ENCODE data around the gene KRTAP10-12.

Gene KRTAP10-12

GRCh38 chr21:44712203-44713028, 15.4 kb downstream of the KRTAP10-12 start:
- no peak for DNase-seq

- DNase-seq, result no peak
Measured at GRCh38 chr21:44713130-44713529, 16.2 kb downstream of the KRTAP10-12 start.

GRCh38 chr21:44713846-44714245, 16.9 kb downstream of the KRTAP10-12 start:
- no peak for DNase-seq

GRCh38 chr21:44714905-44715304, 17.9 kb downstream of the KRTAP10-12 start:
- DNase-seq, result no peak

- DNase-seq, result no peak
Measured at GRCh38 chr21:44716984-44717383, 20.0 kb downstream of the KRTAP10-12 start.

GRCh38 chr21:44718093-44718492, 21.1 kb downstream of the KRTAP10-12 start:
- no peak for DNase-seq

- DNase-seq, result no peak
Measured at GRCh38 chr21:44718571-44718970, 21.6 kb downstream of the KRTAP10-12 start.

GRCh38 chr21:44720170-44720569, 23.2 kb downstream of the KRTAP10-12 start:
- DNase-seq, result no peak

GRCh38 chr21:44722731-44723130, 25.8 kb downstream of the KRTAP10-12 start:
- no peak for DNase-seq

- DNase-seq, result no peak
Measured at GRCh38 chr21:44723177-44724131, 26.5 kb downstream of the KRTAP10-12 start.

- no peak for DNase-seq
Measured at GRCh38 chr21:44724196-44724595, 27.2 kb downstream of the KRTAP10-12 start.

GRCh38 chr21:44724926-44725325, 28.0 kb downstream of the KRTAP10-12 start:
- DNase-seq, result no peak

GRCh38 chr21:44726826-44727225, 29.9 kb downstream of the KRTAP10-12 start:
- DNase-seq, result no peak

GRCh38 chr21:44727321-44727720, 30.3 kb downstream of the KRTAP10-12 start:
- no peak for DNase-seq

GRCh38 chr21:44727757-44728156, 30.8 kb downstream of the KRTAP10-12 start:
- DNase-seq, result no peak

- no peak for DNase-seq
Measured at GRCh38 chr21:44728716-44729115, 31.7 kb downstream of the KRTAP10-12 start.

GRCh38 chr21:44729336-44730027, 32.5 kb downstream of the KRTAP10-12 start:
- no peak for DNase-seq

GRCh38 chr21:44730028-44730395, 33.0 kb downstream of the KRTAP10-12 start:
- no peak for DNase-seq

GRCh38 chr21:44730951-44731579, 34.1 kb downstream of the KRTAP10-12 start:
- no peak for DNase-seq

- no peak for DNase-seq
Measured at GRCh38 chr21:44732263-44732662, 35.3 kb downstream of the KRTAP10-12 start.

GRCh38 chr21:44732956-44733355, 36.0 kb downstream of the KRTAP10-12 start:
- DNase-seq, result no peak

GRCh38 chr21:44734026-44734745, 37.2 kb downstream of the KRTAP10-12 start:
- DNase-seq, result no peak

Data from NCI-H2029 (cell line).